NCI-H1436 (cell line): Measurements from ENCODE around the gene DHX9.

Experiments
- DNase-seq: peaks from one replicate; lab custom pipeline; 2025; lab: John Stamatoyannopoulos, UW

Gene DHX9

GRCh38 chr1:182839209-182840066 is at the start of gene DHX9:
DHX9 (plus strand) TSS chr1:182839347; CDS start chr1:182842567, 3,220 bp downstream.
- peak; percentile 94 for DNase-seq

- no peak for DNase-seq
Observed at GRCh38 chr1:182791281-182792179, 47.6 kb upstream of the DHX9 start.

GRCh38 chr1:182794091-182794490 is 45.1 kb upstream of the DHX9 start:
- no peak for DNase-seq

- no peak for DNase-seq
Observed at GRCh38 chr1:182794676-182795201, 44.4 kb upstream of the DHX9 start.

GRCh38 chr1:182795563-182796228 is 43.5 kb upstream of the DHX9 start:
- no peak for DNase-seq

GRCh38 chr1:182802006-182802803 is 36.9 kb upstream of the DHX9 start:
- no peak for DNase-seq

GRCh38 chr1:182803846-182804245 is 35.3 kb upstream of the DHX9 start:
- DNase-seq = no peak

- DNase-seq = no peak
Observed at GRCh38 chr1:182806015-182806678, 33.0 kb upstream of the DHX9 start.

GRCh38 chr1:182807907-182808306 is 31.2 kb upstream of the DHX9 start:
- no peak for DNase-seq

- DNase-seq = no peak
Observed at GRCh38 chr1:182809414-182809957, 29.7 kb upstream of the DHX9 start.

GRCh38 chr1:182811975-182812722 is 27.0 kb upstream of the DHX9 start:
- DNase-seq = no peak

GRCh38 chr1:182816863-182817262 is 22.3 kb upstream of the DHX9 start:
- DNase-seq = no peak

GRCh38 chr1:182817802-182818201 is 21.3 kb upstream of the DHX9 start:
- DNase-seq = peak; percentile 31

GRCh38 chr1:182823220-182823619 is 15.9 kb upstream of the DHX9 start:
- DNase-seq = no peak

GRCh38 chr1:182826892-182827291 is 12.3 kb upstream of the DHX9 start:
- DNase-seq = no peak

GRCh38 chr1:182829285-182829932 is 9.7 kb upstream of the DHX9 start:
- DNase-seq = no peak

- no peak for DNase-seq
Observed at GRCh38 chr1:182833271-182833670, 5.9 kb upstream of the DHX9 start.

- no peak for DNase-seq
Observed at GRCh38 chr1:182834326-182834725, 4.8 kb upstream of the DHX9 start.

GRCh38 chr1:182835806-182836205 is 3.3 kb upstream of the DHX9 start:
- no peak for DNase-seq
